Pancreas (tissue), 10 donors: ENCODE results near the gene GPRIN2. TPM values are rescaled to one million over a fixed set of nuclear protein-coding genes. Genes with fewer than 3 reads are reported as not detected.

Experiments used
- ATAC-seq, 4 donors: fragments of 200-7000 bp; cut with Tn5 transposase; one replicate each; pipeline versions ENCODE4 v1.8.0 to v1.9.1; 2020; ENCODE audit warnings: mild to moderate bottlenecking in 4 of 4, moderate library complexity in 4 of 4
- DNase-seq, 6 donors: peaks; one replicate each; pipeline ENCODE4 v3.0.0-alpha.2; 2020
- FAIRE-seq: peaks from 2 replicates; lab custom pipeline; 2012; peaks lifted over from hg19 to GRCh38; lab: Jason Lieb, UNC
- H3K27ac ChIP-seq, 4 donors: fragments of 200-600 bp; sonication (generic); 1 replicate in 3 of 4; 2 replicates in 1 of 4; pipeline versions ENCODE4 v1.5.0 to v1.8.0; 2020
- H3K27me3 ChIP-seq, 4 donors: fragments of 200-600 bp; one replicate each; pipeline ENCODE4 v1.8.0; 2021
- H3K36me3 ChIP-seq, 3 donors: fragments of 200-600 bp; sonication (generic) in 1 of 3; one replicate each; pipeline versions ENCODE4 v1.5.0 to v1.8.0; 2020 to 2021
- H3K4me1 ChIP-seq, 3 donors: fragments of 200-600 bp; one replicate each; pipeline ENCODE4 v1.8.0; 2021
- H3K4me3 ChIP-seq, 4 donors: fragments of 200-600 bp; sonication (generic) in 2 of 4; one replicate each; pipeline versions ENCODE4 v1.5.0 to v1.8.0; 2020 to 2021
- H3K9me3 ChIP-seq, 4 donors: fragments of 200-600 bp; one replicate each; pipeline ENCODE4 v1.8.0; 2021
- WGBS, 2 donors: extraction: QIAGEN DNeasy Blood & Tissue Kit; methylation state at CpG; one replicate each; pipeline ENCODE4 v1.1.7; 2013; 5-methylcytosine and 5-hydroxymethylcytosine counted together
- intact Hi-C, 3 donors: fragments of 100-400 bp; cut with DNase I; formaldehyde crosslinking; loops; one replicate each; pipeline versions ENCODE4 v1.11.1 to v1.14.2; 2022
- polyA plus RNA-seq, 2 donors: library from polyadenylated mRNA; stranded (reverse); fragments of 200-250 nt; gene quantifications; one replicate each; pipeline ENCODE4 v1.2.3, GENCODE V29; 2013
- total RNA-seq, 6 donors: library from RNA; stranded (reverse); fragmentation: NEBNext Ultra II Directional in 4 of 6; extraction: Animal tissue kit (Norgen Biotek cat#: 25700) in 4 of 6; gene quantifications; one replicate each; pipeline versions ENCODE4 v1.2.1 to v1.2.4, GENCODE V29; 2021 to 2023
- TF ChIP-seq, protein P1 (sequence below), 4 donors: fragments of 200-600 bp; sonication (generic) in 3 of 4; IDR thresholded peaks; one replicate each; pipeline versions ENCODE4 v1.5.0 to v1.8.0; 2021; ENCODE audit warnings: antibody characterized with exemption in 4 of 4
- donor health status: healthy with polysubstance abuse.
- donor health status: DM: no; HTN: no; CAD: no; lungs with moderate emphysema.
- donor health status: DM: no; HTN: no; CAD: no.
- donor health status: control.
- donor health status: control.
- donor health status: Bipolar disorder and iron deficiency.
- donor health status: DM: yes; HTN: yes; CAD: no.
- donor health status: DM: no; HTN: no; CAD: no.
- donor health status: DM: no; HTN: no; CAD: no.
- donor health status: DM: yes; HTN: yes; CAD: no.

GPRIN2 gene
- total and polyA plus RNA-seq, 8 donors = 3.7 to 14.0 (median 5.2) TPM

DNA sequence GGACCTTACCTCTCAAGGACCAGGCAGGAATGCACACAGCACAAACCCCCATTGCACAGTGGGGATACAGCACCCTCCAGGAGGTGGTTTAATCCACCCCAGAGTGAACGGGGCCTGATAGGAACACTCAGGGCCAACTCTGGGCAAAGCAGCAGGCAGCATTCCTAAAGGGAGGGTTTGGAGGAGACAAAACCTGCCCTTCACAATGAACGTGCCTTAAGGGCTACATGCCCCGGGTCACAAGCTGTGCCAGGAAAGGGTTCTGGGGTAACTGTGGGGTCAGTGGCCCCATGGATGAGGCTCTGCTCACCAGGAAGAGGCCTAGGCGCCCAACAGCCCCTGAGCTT lies 1.1 kb downstream of the GPRIN2 start:
- DNase-seq = peak in 2 of 6 donors; percentile 15
- 66 to 69% methylated on average over 4 of the region's 4 CpGs for WGBS, 2 donors
- Histone ChIP-seq H3K36me3 (no peaks in the 10 kb centered on the region), H3K4me3 (peak overlapping the region; percentile 75 to 90 (median 80)), H3K4me1 (peaks cover 0 to 5% (median 0%) of the 10 kb centered on the region in 3 donors), H3K27me3 (no peaks in the 10 kb centered on the region), H3K9me3 (no peaks in the 10 kb centered on the region), H3K27ac (no peak overlapping the region)
- ATAC-seq = peak; percentile 2 to 9 (median 7)
- intact Hi-C loops = no loop called here
- TF ChIP-seq, protein P1, sequence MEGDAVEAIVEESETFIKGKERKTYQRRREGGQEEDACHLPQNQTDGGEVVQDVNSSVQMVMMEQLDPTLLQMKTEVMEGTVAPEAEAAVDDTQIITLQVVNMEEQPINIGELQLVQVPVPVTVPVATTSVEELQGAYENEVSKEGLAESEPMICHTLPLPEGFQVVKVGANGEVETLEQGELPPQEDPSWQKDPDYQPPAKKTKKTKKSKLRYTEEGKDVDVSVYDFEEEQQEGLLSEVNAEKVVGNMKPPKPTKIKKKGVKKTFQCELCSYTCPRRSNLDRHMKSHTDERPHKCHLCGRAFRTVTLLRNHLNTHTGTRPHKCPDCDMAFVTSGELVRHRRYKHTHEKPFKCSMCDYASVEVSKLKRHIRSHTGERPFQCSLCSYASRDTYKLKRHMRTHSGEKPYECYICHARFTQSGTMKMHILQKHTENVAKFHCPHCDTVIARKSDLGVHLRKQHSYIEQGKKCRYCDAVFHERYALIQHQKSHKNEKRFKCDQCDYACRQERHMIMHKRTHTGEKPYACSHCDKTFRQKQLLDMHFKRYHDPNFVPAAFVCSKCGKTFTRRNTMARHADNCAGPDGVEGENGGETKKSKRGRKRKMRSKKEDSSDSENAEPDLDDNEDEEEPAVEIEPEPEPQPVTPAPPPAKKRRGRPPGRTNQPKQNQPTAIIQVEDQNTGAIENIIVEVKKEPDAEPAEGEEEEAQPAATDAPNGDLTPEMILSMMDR (IDR thresholded peaks at IDR 0.05) = no peak
- FAIRE-seq = no peak

GRCh38 chr10:46554166-46554781 lies 2.2 kb downstream of the GPRIN2 start:
- H3K4me3 ChIP-seq = no peak overlapping the region
- peaks cover 0 to 5% (median 0%) of the 10 kb centered on the region in 3 donors for H3K4me1 ChIP-seq
- intact Hi-C loops = no loop called here
- H3K27me3 ChIP-seq = no peaks in the 10 kb centered on the region
- ATAC-seq (no peak), DNase-seq (no peak), FAIRE-seq (no peak)
- 88 to 89% methylated on average over 7 of the region's 7 CpGs for WGBS, 2 donors
- TF ChIP-seq, protein P1 (IDR thresholded peaks at IDR 0.05) = no peak
- no peak overlapping the region for H3K27ac ChIP-seq
- H3K36me3 ChIP-seq = no peaks in the 10 kb centered on the region
- no peaks in the 10 kb centered on the region for H3K9me3 ChIP-seq

GRCh38 chr10:46553238-46554049 lies 3.0 kb downstream of the GPRIN2 start:
- TF ChIP-seq, protein P1 (IDR thresholded peaks at IDR 0.05) = no peak
- Histone ChIP-seq H3K9me3 (no peaks in the 10 kb centered on the region), H3K36me3 (no peaks in the 10 kb centered on the region), H3K27ac (no peak overlapping the region), H3K4me1 (peaks cover 0 to 5% (median 0%) of the 10 kb centered on the region in 3 donors), H3K4me3 (no peak overlapping the region), H3K27me3 (no peaks in the 10 kb centered on the region)
- peak in 5 of 6 donors; percentile 2 to 76 (median 16) for DNase-seq
- no peak for ATAC-seq
- intact Hi-C loops = no loop called here
- no peak for FAIRE-seq
- 66 to 68% methylated on average over 2 of the region's 2 CpGs for WGBS, 2 donors

DNA sequence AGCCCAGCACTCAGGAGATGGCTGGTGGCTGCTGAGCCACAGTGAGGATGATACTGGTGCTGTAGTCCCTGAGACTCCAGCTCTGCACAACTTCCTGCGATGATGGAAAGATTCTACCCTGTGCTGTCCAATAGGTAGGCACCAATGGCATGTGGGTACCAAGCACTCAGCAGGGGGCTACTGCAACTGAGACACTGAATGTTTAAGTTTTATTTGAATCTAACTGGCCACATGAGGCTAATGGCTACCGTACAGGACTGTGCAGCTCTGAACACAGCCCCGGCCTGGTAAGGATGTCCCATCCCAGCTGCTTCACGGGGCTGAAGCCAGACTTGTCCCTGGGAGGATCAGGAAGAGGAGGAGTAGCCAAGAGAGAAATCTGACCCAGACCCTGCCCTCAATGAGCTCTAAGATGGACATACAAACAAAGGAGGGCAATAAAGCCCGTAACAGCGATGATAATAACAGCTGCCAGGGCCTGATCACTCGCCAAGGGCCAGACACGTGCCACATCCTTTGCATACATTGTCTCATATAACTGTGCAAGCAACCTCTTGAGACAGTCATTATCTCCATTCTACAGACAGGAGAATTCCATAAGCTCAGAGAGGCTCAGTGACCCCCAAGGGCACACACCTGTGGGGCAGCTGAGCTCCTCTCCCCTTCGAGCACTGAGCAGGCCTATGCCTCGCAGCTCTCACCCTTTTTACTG lies 3.8 kb downstream of the GPRIN2 start:
- no peak for ATAC-seq

More for the DNA sequence above, 3.8 kb downstream of the GPRIN2 start:
- FAIRE-seq = no peak
- WGBS, 2 donors = 93 to 95% methylated on average over 10 of the region's 10 CpGs
- no peaks in the 10 kb centered on the region for H3K27me3 ChIP-seq
- H3K27ac ChIP-seq = no peak overlapping the region
- H3K4me1 ChIP-seq = peaks cover 0 to 5% (median 0%) of the 10 kb centered on the region in 3 donors
- no peaks in the 10 kb centered on the region for H3K9me3 ChIP-seq
- peak in 3 of 6 donors; percentile 15 to 56 (median 53) for DNase-seq
- H3K4me3 ChIP-seq = no peak overlapping the region
- intact Hi-C loops = no loop called here
- TF ChIP-seq, protein P1 (IDR thresholded peaks at IDR 0.05) = no peak
- no peaks in the 10 kb centered on the region for H3K36me3 ChIP-seq
